BJ (cell line): ENCODE data around the gene PKP3. TPM values are rescaled to one million over a fixed set of nuclear protein-coding genes. Genes with fewer than 3 reads are reported as not detected.

Experiments
- CTCF ChIA-PET: fragments of 350-600 bp; formaldehyde crosslinking; extraction: SDS; loops from one replicate; lab custom pipeline; 2021; ENCODE audit warnings: antibody characterized with exemption, inconsistent platforms; lab: Yijun Ruan, JAX
- POLR2A ChIA-PET: fragments of 300-600 bp; sonication (Branson Sonifier 250); formaldehyde crosslinking; extraction: SDS; loops from one replicate; lab custom pipeline; 2021; ENCODE audit warnings: antibody characterized with exemption; lab: Charles Lee
- DNase-seq: peaks from one replicate; pipeline ENCODE4 v3.0.0-alpha.2; 2011; ENCODE audit warnings: low read depth
- H3K27me3 ChIP-seq: 2 replicates; pipeline ENCODE4 v1.6.0; 2011; ENCODE audit warnings: low read length; ENCODE audit not compliant: control insufficient read depth, insufficient read depth
- H3K36me3 ChIP-seq: 2 replicates; pipeline ENCODE4 v1.5.1; 2011; ENCODE audit warnings: low read length; ENCODE audit not compliant: control insufficient read depth, insufficient read depth
- H3K4me3 ChIP-seq: 2 replicates; pipeline ENCODE4 v1.5.1; 2011; ENCODE audit warnings: low read depth, mild to moderate bottlenecking, control low read depth, low read length
- polyA plus RNA-seq: library from polyadenylated mRNA; depleted of rRNA; stranded (reverse); fragments of >200 nt; gene quantifications from 2 replicates; pipeline ENCODE4 v1.2.3, GENCODE V29; 2011
- TF ChIP-seq, protein P1 (sequence below): IDR thresholded peaks from 2 replicates; pipeline ENCODE4 v1.5.1; 2011; ENCODE audit warnings: low read depth, mild to moderate bottlenecking, control low read depth, inconsistent platforms, low read length, moderate library complexity; ENCODE audit not compliant: insufficient read depth

The PKP3 gene
- polyA plus RNA-seq, 1 experiment, result 0.86 TPM

DNA sequence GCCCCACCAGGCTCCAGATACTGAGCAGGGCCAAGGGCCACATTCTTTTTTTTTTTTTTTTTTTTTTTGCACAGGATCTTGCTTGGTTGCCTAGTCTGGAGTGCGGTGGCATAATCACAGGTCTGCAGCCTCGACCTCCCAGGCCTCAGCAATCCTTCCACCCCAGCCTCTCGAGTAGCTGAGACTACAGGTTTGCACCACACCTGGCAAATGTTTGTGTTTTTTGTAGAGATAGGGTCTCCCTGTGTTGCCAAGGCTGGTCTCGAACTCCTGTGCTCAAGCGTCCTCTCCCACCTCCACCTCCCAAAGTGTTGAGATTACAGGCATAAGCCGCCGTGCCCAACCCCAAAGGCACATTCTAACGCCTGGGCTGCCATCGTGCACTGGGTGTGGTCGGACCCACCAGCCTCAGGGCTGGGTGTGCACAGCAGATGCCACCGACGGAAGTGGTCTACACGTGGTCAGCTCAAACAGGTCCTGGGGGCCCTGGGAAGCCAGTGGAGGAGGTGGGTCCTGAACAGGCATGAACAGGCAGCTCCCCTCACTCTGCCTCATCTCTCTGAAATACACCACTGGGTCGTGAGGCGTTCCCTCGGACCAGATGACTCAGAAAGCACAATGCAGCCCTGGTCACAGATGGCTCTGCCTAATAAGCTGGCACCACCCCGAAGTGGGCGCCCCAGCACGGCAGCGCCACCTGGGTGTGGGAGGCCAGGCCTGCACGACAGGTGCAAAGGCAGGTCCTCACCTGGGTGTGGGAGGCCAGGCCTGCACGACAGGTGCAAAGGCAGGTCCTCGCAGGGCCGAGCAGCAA, 29.9 kb upstream of the PKP3 start:
- TF ChIP-seq, protein P1, sequence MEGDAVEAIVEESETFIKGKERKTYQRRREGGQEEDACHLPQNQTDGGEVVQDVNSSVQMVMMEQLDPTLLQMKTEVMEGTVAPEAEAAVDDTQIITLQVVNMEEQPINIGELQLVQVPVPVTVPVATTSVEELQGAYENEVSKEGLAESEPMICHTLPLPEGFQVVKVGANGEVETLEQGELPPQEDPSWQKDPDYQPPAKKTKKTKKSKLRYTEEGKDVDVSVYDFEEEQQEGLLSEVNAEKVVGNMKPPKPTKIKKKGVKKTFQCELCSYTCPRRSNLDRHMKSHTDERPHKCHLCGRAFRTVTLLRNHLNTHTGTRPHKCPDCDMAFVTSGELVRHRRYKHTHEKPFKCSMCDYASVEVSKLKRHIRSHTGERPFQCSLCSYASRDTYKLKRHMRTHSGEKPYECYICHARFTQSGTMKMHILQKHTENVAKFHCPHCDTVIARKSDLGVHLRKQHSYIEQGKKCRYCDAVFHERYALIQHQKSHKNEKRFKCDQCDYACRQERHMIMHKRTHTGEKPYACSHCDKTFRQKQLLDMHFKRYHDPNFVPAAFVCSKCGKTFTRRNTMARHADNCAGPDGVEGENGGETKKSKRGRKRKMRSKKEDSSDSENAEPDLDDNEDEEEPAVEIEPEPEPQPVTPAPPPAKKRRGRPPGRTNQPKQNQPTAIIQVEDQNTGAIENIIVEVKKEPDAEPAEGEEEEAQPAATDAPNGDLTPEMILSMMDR, result peak; percentile 53
- DNase-seq, result no peak

DNA sequence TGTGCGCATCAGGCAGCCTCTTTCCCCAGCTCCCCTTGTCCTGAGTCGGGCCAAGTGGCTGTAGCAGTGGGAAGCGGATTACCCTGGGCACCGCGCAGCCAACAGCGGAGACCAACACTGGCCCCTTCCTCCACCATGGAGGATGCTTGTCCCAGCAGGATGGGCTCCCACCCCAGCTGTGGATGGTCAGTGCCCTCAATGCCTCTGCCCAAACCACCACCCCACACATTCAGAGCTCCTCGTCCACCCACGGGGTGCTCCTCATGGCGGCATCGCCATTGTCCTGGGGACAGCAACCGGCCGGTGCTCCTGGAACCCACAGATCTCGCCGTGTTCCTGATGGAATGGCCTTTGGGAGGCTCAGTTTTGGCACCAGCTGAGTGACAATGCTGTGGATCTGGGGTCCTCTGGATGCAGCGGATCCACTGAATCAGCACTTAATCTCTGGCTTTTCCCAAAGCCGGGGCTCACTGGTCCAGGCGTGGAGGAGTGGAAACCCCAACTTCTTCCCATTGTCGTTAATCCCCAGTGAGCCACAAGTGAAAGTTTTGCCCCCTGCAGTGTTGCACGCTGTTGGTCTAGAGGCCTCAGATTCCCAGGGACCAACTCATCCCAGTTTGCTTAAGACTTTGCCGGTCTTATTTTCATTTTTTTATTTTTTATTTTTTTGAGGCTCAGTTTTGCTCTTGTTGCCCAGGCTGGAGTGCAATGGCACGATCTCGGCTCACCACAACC, 28.9 kb upstream of the PKP3 start:
- CTCF ChIA-PET, result interaction anchor here (0.8 to 5.8 kb wide), 6 partner anchors 31 to 150 kb away, joined by 3 to 57 read pairs (median 5); partner anchors contain the start of gene IFITM2
- no peak for DNase-seq
- H3K4me3 ChIP-seq, result no peak overlapping the region
- TF ChIP-seq, protein P1, result no peak
- POLR2A ChIA-PET, result no interaction called here
- H3K36me3 ChIP-seq, result no peaks in the 10 kb centered on the region
- peaks cover 27% of the 10 kb centered on the region for H3K27me3 ChIP-seq

More for the DNA sequence above, 29.9 kb upstream of the PKP3 start:
- POLR2A ChIA-PET, result interaction anchor here (0.8 kb wide), 1 partner anchor 134 kb away, joined by 19 read pairs; no protein-coding TSS in a partner anchor
- H3K27me3 ChIP-seq, result peaks cover 25% of the 10 kb centered on the region
- CTCF ChIA-PET, result interaction anchor here (0.6 to 5.8 kb wide), 15 partner anchors 9 to 560 kb away, joined by 3 to 57 read pairs (median 3); partner anchors contain the start of gene IFITM2
- H3K36me3 ChIP-seq, result no peaks in the 10 kb centered on the region
- H3K4me3 ChIP-seq, result no peak overlapping the region

DNA sequence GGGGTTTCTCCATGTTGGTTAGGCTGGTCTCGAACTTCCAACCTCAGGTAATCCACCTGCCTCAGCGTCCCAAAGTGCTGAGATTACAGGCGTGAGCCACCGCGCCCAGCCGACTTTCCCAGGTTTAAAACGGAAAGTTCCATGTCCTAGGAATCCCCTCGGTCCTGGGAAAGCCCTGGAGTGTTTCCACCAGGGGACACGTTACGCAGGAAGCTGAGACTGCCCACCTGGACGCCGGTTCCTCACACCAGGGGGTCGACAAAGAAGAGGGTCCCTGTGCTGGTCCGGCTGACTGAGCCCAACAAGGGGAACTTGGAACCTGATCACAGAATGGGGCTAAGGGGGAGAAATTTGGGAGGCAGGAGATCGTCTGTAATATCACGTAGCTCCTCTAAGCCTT, 28.2 kb upstream of the PKP3 start:
- Histone ChIP-seq H3K4me3 (no peak overlapping the region), H3K36me3 (no peaks in the 10 kb centered on the region), H3K27me3 (peaks cover 32% of the 10 kb centered on the region)
- ChIA-PET POLR2A (no interaction called here), CTCF (interaction anchor here (5.0 to 5.8 kb wide), 2 partner anchors 60 to 114 kb away, joined by 41 to 57 read pairs; partner anchors contain the start of gene IFITM2)
- no peak for DNase-seq
- TF ChIP-seq, protein P1, result no peak

DNA sequence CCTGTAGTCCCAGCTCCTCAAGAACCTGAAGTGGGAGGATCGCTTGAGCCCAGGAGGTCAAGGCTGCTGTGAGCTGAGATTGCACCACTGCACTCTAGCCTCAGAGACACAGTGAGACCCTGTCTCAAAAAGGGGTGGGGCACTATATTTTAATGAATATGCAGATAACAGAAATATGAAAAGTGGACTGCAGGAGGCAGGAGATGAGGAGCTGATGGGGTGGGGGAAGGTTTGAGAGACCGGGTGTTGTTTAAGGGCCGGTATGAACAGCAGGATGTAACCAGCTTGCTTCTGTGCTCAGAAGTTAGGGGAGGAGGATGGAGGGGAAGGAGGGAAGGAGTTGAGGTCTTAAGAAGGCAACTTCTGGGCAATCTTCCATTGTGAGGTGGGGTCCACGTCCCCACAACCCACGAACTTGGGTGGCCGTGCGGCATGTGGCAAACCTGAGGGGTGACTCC, 26.0 kb upstream of the PKP3 start:
- no peak overlapping the region for H3K4me3 ChIP-seq
- no peak for DNase-seq

More for the DNA sequence above, 26.0 kb upstream of the PKP3 start:
- Histone ChIP-seq H3K27me3 (peaks cover 30% of the 10 kb centered on the region), H3K36me3 (0 out of 2 replicates have a peak, but pooled peaks cover 1% of the 10 kb centered on the region)
- ChIA-PET CTCF (interaction anchor here (0.8 to 3.3 kb wide), 9 partner anchors 20 to 126 kb away, joined by 3 to 10 read pairs (median 5); no protein-coding TSS in a partner anchor), POLR2A (no interaction called here)
- TF ChIP-seq, protein P1, result no peak
